ENCODE data around the gene IL17C.
"Not testable (repeated sequence)": the region's sequence is repeated elsewhere in the genome, so short reads cannot be mapped to it uniquely, and the experiment has no call there.

IL17C gene

DNA sequence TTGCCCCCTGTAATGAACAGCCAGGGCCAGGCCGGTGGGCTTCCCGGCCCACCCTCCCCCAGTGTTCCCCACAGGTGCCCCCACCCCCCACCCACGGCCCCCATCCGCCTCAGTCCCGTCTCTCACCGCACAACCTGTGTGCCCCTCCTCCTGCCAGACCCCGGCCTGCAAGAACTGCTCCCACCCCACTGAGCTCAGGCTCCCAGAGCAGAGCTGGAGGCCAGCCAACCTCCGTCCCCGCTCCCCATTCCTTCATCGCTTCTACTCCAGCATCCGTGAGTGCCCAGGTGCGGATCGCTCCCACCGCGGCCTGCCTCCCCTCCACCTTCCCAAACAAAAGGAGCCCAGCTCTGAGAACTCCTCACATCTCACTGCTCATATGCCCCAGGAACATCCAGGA is 20.3 kb downstream of the IL17C start:
- DNase-seq (ENCODE audit: low spot score): no peak

DNA sequence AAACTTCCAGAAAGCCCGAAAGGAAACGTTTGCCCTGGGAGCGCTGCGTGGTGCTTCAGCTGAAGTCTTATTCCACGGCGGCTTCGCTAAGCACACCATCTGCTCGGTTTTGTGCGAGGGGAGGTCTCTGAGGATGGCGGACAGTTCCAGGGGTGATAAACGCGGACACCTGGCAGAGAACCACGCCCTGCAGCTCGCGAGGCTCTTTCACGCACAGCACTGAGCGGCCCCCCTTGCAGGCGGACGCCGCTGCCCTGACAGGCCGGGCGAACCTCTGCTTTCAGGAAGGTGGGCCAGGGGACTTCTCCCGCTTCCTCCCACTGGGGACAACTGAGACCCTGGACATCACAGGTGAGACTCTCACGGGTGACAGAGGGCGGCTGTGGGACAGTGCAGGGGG is 20.8 kb downstream of the IL17C start:
- no peak for DNase-seq (ENCODE audit: low spot score)

DNA sequence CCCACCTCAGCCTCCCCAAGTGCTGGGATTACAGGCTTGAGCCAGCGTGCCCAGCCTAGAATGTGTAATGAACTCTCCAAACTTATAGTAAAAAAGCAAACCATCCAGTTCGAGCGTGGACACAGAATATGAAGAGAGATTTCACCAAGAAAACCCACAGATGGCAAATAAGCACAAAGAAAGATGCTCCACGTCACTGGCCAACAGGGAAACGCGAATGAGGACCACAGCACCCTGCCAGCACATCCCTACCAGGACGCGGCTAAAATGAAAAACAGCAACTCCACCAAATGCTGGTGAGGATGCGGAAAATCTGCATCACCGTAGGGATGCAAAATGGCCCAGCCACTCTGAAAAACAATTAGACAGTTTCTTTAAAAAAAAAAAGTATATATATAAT is 23.1 kb downstream of the IL17C start:
- DNase-seq (ENCODE audit: low spot score): no peak

DNA sequence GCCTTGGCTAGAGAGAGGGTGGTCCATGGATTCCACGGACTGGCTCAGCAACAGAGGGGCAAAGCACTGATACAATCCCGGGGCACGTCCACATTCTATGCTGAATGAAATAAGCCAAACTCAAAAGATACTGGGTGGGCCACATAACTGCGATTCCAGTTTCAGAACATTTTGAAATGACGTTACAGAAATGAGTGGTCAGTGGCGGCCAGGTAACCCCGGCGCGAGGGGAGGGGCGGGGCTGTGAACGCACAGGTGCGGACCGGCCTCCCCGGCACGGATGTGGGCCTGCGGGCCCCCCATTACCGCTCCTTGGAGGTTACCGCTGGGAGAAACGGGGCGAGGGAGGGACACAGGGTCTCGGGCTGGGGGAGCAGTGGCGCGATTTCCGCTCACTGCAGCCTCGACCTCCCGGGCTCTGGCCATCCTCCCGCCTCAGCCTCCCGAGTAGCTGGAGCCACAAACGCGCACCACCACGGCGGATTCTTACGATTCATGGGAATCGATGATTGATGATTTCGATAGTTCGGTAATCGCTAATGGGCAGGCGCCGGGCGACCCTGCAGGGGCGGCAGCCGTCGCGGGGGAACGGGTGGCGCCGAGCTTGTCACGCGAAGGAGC is 24.0 kb downstream of the IL17C start:
- DNase-seq (ENCODE audit: low spot score): no peak

DNA sequence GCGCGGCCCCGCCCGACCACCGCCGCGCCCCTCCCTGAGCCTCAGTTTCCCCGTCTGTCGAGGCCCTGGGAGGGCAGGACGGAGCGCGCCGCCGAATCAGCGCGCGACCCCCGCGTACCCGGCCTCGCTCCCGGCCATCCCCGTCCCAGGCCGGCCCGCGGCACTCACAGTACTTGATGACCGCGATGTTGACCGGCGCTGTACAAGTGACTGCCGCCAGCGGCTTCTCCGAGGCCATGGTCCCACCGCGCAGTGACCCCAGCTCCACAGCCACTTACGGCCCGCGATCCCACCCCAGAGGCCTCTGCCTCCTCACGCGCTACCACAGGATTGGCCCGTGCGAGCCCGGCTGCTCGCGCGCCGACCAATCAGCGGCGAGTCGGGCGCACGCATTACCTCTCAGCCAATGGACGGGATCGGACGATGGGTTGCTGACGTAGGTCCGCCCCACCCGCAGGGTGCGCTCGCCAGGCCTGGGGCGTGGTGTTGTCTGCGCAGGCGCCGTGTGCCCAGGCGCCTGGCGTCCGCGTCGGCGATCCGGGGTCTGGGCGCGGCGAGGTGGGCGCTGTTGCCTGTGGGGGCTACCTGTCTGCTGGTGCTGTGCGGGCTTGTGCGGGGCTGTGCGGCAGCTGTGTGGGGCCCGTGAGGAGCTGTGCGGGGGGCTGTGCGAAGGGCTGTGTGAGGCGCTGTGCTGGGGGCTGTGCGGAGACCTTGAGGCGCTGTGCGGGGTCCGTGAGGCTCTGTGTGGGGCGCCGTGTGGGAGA is 24.7 kb downstream of the IL17C start, which contains the start of gene MVD:
Gene MVD, minus strand, starts transcription at position 249 of the 764 bp plus-strand sequence. Its CDS starts 11 bp downstream, at position 238.
- peak; percentile 98 for DNase-seq (ENCODE audit: low spot score)

DNA sequence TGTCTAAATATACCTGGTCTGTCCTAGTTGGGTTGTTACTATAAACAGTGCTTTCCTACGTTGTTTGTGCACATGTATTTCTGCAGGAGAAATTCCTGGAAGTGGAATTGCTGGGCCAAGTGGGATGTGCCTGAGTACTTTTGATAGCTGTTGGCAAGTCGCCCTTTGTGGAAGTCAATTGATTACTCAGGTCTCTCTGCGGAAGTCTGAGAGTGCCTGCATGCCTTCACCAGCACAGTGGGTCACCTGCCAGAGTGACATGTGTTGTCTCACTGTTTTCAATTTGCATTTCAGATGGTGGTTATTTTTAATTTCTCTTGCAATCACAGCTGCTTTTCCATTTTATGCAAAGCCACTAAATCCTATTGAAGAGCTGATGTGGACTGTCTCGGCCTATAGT is 26.8 kb downstream of the IL17C start:
- no peak for DNase-seq (ENCODE audit: low spot score)

DNA sequence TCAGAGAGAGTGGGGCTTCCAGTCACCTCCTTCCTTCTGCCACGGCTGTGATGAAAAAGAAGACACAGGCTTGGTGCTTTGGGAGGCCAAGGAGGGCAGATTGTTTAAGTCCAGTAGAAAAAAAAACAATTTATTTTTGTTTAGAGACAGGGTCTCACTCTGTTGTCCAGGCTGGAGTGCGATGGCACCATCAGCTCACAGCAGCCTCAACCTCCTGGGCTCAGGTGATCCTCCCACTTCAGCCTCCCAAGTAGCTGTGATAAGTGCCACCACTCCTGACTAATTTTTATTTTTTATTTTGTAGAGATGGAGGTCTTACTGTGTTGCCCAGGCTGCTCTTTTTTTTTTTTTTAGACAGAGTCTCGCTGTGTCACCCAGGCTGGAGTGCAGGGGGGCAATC is 27.2 kb downstream of the IL17C start:
- DNase-seq (ENCODE audit: low spot score): no peak

DNA sequence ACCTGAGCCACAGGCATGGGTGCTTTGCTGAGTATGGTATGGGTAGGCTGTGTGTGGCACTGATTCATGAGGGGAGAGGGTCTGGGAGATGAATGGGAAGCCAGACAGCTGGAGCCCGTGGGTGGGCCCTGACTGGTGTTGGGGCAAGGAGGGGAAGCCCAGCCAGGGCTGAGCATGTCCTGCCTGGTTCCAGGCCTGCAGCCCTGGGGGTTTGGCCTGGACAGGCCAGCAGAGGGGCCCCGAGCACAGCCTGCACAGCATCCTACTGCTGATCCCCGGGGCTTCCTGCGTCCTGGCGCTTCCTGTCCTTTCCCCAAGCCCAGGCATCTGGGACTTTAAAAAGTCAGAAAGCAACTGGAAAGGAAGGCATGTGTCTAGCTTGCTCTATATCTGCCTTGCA is 29.1 kb downstream of the IL17C start:
- DNase-seq (ENCODE audit: low spot score): no peak

DNA sequence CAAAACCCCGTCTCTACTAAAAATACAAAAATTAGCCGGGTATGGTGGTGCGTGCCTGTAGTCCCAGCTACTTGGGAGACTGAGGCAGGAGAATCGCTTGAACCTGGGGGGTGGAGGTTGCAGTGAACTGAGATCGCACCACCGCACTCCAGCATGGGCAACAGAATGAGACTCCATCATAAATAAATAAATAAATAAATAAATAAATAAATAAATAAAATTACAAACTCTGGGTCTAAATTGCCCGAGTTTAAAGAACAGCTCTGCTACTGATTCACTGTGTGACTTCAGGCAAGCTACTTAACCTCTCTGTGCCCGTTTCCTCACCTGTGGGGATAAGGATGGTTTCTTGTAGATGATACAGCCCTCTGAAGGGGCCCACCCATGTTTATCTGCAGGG is 31.1 kb downstream of the IL17C start:
- DNase-seq (ENCODE audit: low spot score): not testable (repeated sequence)

DNA sequence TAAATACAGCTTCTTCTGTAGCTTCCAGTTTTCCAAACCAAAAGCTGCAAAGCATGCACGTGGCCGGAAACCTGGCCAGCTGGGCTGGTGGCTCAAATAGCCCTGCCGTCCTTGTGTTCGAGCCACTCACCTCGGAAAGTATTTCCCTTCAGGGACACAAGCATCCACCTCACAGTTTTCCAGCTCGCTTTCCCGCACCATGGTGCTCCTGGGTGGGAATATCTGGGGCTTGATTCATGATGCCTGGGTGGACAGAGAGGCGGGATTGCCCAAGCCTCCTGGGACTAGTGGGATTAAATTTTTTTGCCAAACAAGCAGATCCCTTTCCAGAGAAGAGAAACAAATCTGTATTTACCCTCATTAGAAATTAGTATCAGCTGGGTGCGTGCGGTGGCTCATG is 31.6 kb downstream of the IL17C start:
- no peak for DNase-seq (ENCODE audit: low spot score)

DNA sequence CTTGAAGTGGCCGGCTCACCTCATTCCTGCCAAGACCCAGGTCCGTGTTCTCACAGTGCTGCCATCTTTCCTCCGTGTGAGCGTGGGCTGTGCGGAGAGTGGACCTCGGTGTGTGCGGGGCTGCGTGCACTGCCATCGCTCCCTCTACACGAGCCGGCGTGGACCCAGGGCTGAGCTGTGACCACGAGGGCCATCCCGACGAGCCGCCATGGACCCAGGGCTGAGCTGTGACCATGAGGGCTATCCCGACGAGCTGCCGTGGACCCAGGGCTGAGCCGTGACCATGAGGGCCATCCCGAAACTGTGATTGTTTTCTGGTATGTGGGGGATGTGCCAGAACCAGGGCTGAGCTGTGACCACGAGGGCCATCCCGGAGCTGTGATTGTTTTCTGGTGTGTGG is 33.4 kb downstream of the IL17C start:
- DNase-seq (ENCODE audit: low spot score): no peak

DNA sequence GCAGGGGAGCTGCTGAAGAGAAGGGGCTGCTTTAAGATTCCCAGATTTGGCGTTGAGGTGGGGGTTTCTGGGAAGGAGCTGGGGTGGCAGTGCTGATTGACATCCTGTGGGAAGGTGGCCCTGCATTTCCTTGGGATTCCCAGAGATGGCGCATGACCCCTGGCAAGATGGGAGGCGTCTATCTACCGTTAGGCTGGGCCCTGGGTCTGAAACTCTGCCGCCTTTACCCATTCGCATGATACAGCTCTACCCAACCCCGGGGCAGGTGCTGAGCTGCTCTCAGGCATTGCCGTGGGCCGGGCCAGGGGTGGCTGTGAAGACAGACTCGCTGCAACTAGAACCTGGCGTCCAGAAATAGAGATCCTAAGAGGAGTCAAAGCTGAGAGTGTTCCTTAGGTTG is 34.4 kb downstream of the IL17C start:
- no peak for DNase-seq (ENCODE audit: low spot score)

DNA sequence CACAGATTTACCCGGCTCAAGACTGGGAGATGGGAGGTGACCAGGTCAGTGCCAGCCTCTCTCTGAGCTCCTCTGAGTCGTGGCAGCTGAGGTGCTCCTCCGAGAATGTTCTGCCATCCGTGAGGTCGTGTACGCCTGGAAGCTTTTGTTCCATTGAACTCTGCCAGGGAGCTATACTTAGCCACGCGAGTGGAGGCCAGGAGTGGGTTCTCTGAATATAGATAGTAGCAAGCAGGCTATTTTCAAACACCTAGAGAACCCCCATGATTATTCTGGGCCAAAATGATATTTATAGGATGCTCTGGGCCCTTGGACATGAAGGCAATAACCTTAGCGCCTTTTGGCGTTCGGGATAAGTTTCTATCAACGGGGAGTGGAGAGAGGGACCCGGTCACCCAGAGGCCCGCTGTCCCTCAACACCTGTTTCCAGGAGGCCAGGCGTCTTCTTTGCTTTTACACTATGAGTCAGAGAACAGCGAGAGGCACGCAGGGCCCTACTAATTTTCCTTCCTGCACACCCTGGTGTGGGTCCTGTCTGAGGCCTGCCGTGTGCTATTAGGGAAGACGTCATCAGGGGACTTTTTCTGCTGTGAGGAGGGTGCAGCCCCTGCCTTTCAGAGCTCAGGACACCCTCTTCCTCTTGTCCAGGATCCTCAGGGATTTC is 35.5 kb downstream of the IL17C start:
- no peak for DNase-seq (ENCODE audit: low spot score)

DNA sequence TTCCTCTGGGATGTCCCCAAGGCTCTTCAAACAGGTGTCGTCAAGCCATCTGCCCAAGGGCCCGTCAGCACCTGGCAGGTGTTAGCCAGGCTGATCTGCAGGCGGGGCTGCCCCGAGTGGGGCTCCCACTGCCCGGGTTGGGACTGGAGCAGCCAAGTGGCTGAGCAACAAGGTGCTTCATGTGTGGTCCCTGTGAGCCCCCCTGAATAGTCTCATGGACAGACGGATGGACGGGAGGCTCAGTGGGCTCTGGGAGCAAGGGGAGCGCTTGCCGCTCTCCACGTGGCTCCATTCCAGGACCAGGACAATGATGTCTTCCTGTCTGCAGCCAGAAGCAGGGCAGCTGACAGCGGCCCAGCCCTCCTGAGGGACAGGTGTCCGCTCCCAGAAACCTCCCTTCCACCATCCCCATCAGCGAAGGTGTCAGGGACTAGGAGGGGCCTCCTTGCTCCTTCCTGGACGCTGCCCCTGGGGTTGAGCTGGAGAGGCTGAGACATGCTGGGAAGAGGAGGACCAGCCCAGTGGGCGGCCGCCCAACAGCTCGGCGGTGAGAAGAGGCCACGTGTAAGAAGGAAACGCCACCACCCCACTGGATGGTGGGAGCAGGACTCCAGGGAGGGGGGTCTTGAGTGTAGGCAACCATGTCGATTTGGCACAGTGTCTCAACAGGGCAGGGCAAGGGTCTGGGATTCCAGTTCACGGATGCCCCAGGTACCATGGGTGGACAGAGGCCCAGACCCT is 38.3 kb downstream of the IL17C start:
- DNase-seq (ENCODE audit: low spot score): no peak

DNA sequence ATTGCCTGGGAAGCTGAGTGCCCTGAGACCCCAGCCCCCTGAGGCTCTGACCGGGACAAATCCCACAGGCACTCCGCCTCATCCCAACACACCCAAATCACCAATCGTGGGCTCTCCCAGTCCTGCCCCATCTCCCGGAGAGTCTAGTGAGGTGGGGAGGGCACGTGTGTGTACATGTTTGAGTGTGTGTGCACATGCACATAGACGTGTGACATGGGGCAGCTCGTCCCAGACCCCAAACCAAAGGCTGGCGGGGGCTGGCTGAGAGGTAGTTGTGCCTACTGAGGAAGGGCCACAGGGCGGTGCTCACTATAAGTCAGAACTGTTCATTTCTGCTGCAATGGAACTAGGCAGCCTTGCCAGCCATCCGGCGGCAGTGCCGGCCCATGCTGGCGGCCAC is 39.3 kb downstream of the IL17C start:
- DNase-seq (ENCODE audit: low spot score): no peak

DNA sequence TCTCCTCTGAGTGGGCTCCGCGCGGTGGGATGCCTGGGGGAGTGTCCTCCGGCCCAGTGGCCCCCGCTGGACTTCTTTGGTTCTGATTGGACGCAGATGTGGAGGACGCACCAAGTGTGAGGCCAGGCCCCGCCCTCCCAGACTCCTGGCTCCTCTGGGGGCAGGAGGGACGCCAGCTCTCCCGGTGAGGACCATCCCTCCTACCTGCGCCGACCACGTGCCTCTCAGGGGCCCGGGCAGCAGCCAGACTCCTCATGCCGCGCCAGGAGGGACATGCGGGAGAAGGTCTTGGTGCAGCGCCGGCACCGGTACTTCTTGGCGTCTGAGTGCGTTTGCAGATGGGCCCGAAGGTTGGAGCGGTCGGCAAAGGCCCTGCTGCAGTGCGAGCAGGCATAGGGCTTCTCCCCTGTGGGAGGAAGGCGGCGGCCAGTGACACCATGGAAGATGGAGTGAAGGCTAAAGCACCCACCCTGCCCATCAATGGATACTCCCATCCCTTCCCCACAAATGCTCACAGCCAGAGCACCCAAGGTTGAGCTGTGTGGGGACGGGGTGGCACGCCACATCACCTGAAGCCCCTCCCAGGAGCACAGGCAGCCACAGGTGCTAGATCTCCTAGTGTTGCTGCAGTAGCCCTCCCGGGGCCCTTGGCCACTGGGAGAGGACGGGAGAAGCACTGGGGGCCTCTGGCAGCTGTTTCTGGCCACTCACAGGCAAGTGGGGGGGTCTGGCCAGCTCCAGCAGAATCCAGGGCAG is 40.0 kb downstream of the IL17C start:
- DNase-seq (ENCODE audit: low spot score): no peak

DNA sequence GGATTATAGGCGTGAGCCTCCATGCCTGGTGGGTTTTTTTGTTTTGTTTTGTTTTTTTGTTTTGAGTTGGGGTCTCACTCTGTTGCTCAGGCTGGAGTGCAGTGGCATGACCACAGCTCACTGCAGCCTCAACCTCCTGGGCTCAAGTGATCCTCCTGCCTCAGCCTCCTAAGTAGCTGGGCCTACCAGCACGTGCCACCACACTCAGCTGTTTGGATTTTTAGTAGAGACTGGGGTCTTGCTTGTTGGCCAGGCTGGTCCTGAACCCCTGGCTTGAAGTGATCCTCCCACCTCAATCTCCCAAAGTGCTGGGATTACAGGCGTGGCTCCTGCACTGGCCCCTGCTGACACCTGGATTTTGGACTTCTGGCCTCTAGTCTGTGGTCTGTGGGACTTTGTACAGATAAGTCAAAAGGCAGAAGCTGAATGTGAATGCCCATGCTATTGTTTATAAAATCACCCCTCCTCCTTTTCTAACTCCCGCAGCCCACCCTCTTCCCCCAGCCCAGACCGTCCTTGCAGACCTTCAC is 42.2 kb downstream of the IL17C start:
- DNase-seq (ENCODE audit: low spot score): no peak

DNA sequence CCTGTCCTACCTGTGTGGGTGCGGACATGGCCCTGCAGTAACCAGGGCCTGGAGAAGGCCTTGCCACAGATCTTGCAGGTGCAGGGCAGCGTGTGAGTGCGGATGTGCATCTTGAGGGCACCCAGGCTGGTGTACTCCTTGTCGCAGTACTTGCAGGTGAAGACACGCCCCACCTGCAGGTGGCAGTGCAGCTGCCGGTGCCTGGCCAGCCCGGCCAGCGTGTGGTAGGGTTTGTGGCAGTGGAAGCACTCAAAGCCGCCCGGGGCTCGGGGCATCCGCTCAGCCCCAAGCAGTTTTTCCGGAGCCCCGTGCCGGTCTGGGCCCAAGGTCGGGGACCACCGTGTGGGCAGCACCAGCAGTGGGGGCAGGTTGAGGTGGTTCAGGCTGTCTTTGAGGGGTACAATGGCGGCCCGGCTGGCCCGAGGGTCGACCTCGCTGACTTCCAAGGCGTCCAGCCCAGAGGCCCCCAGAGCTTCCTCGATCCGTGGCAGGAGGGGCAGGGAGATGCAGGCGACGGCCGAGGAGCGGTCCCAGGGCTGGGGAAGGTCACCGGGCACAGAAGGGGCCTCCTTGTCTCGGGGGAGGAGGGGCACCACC is 42.8 kb downstream of the IL17C start:
- no peak for DNase-seq (ENCODE audit: low spot score)

DNA sequence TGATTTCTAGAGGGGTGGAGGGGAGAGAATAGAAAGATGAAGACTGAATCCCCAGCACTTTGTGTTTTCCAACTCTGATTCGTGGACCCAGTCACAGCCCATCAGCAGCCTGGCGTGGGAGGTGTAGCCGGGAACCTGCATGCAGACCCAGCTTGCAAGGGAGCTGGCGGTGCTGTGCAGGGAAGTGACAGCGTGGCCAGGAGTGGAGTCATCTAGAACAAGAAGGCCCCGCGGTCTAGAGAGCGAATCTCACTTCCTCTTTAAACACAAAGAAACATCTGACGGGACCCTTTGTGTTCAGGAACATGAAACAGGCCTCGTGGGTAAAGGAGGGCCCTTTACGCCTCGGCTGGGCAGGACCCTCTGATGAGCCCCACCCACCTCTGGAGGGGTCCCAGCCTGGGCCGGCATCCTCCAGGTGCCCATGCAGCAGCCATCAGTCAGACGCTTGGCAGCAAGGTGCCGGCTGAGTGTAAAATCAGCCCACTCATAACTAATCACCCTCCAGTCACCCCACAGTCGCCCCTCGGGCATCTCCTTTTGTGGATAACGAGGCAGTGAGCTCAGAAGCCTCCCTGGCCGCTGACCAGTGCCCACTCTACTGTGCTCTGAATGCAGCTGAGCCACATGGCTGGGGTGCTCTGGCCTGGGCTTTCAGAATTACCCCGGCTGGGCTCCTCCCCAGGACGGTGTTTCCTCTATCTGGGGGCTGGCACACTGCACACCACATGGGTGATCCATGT is 43.5 kb downstream of the IL17C start:
- DNase-seq (ENCODE audit: low spot score): no peak

DNA sequence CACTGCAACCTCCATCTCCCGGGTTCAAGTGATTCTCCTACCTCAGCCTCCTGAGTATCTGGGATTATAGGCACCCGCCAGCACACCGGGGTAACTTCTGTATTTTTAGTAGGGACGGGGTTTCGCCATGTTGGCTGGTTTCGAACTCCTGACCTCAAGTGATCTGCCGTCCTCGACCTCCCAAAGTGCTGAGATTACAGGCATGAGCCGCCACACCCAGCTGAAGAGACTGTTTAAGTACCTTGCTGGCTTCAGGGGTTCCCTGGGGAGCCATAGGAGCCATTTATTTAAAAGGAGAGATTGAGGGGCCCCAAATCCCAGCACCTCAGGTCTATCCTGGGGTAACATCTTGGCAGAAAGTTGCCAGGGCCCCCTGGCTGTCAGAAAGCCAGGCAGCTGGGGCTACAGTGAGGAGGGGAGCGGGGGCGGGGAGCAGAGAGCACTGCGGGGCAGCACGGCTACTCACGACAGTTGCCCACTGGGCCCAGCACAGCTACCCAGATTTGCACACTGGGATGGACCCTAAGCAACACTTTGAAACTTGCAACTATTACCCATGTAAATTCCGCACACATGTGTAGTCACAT is 46.3 kb downstream of the IL17C start:
- no peak for DNase-seq (ENCODE audit: low spot score)
